Astrocyte (in vitro differentiated cells and primary cell): ENCODE data around the gene RAB11FIP4.

ENCODE experiments used
- EZH2 ChIP-seq: IDR thresholded peaks from 2 replicates; pipeline ENCODE4 v1.6.1; 2012; ENCODE audit warnings: mild to moderate bottlenecking, low read length, inconsistent platforms; ENCODE audit not compliant: insufficient read depth
- TF ChIP-seq, protein P1 (sequence below): IDR thresholded peaks from 2 replicates; pipeline ENCODE4 v1.5.1; 2011; ENCODE audit warnings: low read depth, mild to moderate bottlenecking, inconsistent platforms, low read length, moderate library complexity; ENCODE audit not compliant: insufficient read depth

GRCh38 chr17:31570231-31570630, 178.8 kb downstream of the RAB11FIP4 start:
- no peak for TF ChIP-seq EZH2
- TF ChIP-seq, protein P1, sequence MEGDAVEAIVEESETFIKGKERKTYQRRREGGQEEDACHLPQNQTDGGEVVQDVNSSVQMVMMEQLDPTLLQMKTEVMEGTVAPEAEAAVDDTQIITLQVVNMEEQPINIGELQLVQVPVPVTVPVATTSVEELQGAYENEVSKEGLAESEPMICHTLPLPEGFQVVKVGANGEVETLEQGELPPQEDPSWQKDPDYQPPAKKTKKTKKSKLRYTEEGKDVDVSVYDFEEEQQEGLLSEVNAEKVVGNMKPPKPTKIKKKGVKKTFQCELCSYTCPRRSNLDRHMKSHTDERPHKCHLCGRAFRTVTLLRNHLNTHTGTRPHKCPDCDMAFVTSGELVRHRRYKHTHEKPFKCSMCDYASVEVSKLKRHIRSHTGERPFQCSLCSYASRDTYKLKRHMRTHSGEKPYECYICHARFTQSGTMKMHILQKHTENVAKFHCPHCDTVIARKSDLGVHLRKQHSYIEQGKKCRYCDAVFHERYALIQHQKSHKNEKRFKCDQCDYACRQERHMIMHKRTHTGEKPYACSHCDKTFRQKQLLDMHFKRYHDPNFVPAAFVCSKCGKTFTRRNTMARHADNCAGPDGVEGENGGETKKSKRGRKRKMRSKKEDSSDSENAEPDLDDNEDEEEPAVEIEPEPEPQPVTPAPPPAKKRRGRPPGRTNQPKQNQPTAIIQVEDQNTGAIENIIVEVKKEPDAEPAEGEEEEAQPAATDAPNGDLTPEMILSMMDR, result no peak
